ENCODE results near the gene ASB15. TPM values are rescaled to one million over a fixed set of nuclear protein-coding genes. Genes with fewer than 3 reads are reported as not detected.
A peak's percentile ranks its signal among the peaks of the same experiment; 100 is the strongest.

Gene ASB15
- total and polyA plus RNA-seq, 7 experiments from 2014 or later: 0.07 to 0.15 TPM; not detected in 5

GRCh38 chr7:123557398-123558288, 44.0 kb upstream of the ASB15 start, which contains the start of gene NDUFA5:
Gene NDUFA5, minus strand, starts transcription at chr7:123557818. Its CDS starts 23 bp downstream, at chr7:123557795.
- Histone ChIP-seq H3K27me3 (ENCODE audit: control insufficient read depth in 2 of 2, insufficient read depth in 2 of 2, low read length in 2 of 2) (no peaks in the 10 kb centered on the region), H3K4me1 (ENCODE audit: control insufficient read depth in 2 of 2, insufficient read depth in 2 of 2, low read length in 2 of 2) (peaks cover 13 to 15% of the 10 kb centered on the region in 2 donors), H3K36me3 (ENCODE audit: control insufficient read depth in 2 of 3, insufficient read depth in 3 of 3, low read length in 3 of 3) (peaks cover 0 to 4% (median 0%) of the 10 kb centered on the region in 3 experiments), H3K9me3 (ENCODE audit: control insufficient read depth in 2 of 3, low read length in 3 of 3) (no peaks in the 10 kb centered on the region), H3K4me3 (ENCODE audit: low read length) (peak within 1 kb of the TSS; percentile 95), H3K27ac (ENCODE audit: low read depth, low read length) (peak within 1 kb of the TSS; percentile 90)
- Mint-ChIP-seq H3K4me1 (peaks cover 3 to 16% (median 12%) of the 10 kb centered on the region in 7 donors), H3K4me3 (no peak within 1 kb of the TSS), H3K27ac (no peak within 1 kb of the TSS), H3K27me3 (peaks cover 0 to 6% (median 5%) of the 10 kb centered on the region in 5 donors), H3K36me3 (peaks cover 4 to 12% (median 9%) of the 10 kb centered on the region in 5 donors), H3K9me3 (no peaks in the 10 kb centered on the region)
- ATAC-seq (peak; percentile 100), DNase-seq (peak; percentile 78 to 99 (median 98))
- intact Hi-C loops (cut with micrococcal nuclease): loop anchor here (1.0 kb wide), 4 partner anchors 22 to 1372 kb away; partner anchors contain the start of genes POT1 (in 2 of the 2), WASL (in 2 of the 2) and IQUB (in 1 of the 2)
- CTCF ChIA-PET: interaction anchor here (0.8 to 1.2 kb wide), 3 partner anchors 18 to 63 kb away, joined by 3 read pairs; no protein-coding TSS in a partner anchor
- POLR2A ChIA-PET: interaction anchor here (0.8 to 2.6 kb wide), 7 partner anchors 8 to 191 kb away, joined by 3 to 21 read pairs (median 4); partner anchors contain the start of genes IQUB and WASL

DNA sequence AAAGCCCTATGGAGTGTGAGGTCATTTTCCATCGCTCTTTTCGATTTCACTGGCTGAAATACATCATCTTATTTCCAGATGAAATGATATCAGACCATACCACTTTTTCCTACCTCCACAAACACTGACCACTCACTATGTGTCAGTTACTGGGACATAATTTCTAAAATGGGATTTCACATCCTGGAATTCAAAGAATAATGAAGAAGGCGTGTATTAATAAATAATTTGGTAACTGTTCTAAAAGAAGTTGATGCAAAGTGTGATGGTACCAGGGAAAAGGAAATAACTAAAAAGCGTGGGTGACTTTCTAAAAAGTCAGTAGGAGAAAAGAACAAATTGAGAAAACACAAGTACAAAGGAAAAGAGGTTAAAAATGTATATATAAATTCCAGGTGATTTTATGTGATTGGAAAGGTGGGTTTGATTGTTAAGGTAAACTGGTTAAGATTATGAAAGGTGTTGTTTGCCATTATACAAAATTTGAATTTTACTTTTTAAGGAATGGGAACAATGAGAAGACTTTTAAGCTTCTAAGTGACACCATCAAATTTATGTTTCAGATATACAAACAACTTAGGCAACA, 43.2 kb upstream of the ASB15 start:
- Mint-ChIP-seq H3K4me1 (peaks cover 3 to 9% (median 5%) of the 10 kb centered on the region in 7 donors), H3K36me3 (peaks cover 0 to 5% (median 3%) of the 10 kb centered on the region in 5 donors), H3K27ac (peak overlapping the region in 1 of 9 donors; percentile 3), H3K4me3 (no peak overlapping the region), H3K9me3 (no peaks in the 10 kb centered on the region), H3K27me3 (peaks cover 0 to 6% (median 5%) of the 10 kb centered on the region in 5 donors)
- H3K36me3 ChIP-seq (ENCODE audit: control insufficient read depth in 2 of 3, insufficient read depth in 3 of 3, low read length in 3 of 3): no peaks in the 10 kb centered on the region
- intact Hi-C loops (cut with micrococcal nuclease): no loop called here
- ChIA-PET CTCF (interaction anchor here (0.8 to 0.9 kb wide), 2 partner anchors 19 to 64 kb away, joined by 3 read pairs; no protein-coding TSS in a partner anchor), POLR2A (interaction anchor here (0.8 to 2.6 kb wide), 7 partner anchors 9 to 191 kb away, joined by 3 to 21 read pairs (median 4); partner anchors contain the start of genes IQUB and WASL)
- ATAC-seq: no peak
- H3K4me1 ChIP-seq (ENCODE audit: control insufficient read depth in 2 of 2, insufficient read depth in 2 of 2, low read length in 2 of 2): peaks cover 13 to 15% of the 10 kb centered on the region in 2 donors
- DNase-seq: no peak
- peak overlapping the region; percentile 95 for H3K4me3 ChIP-seq (ENCODE audit: low read length)
- H3K27ac ChIP-seq (ENCODE audit: low read depth, low read length): peak overlapping the region; percentile 90
- H3K27me3 ChIP-seq (ENCODE audit: control insufficient read depth in 2 of 2, insufficient read depth in 2 of 2, low read length in 2 of 2): no peaks in the 10 kb centered on the region
- H3K9me3 ChIP-seq (ENCODE audit: control insufficient read depth in 2 of 3, low read length in 3 of 3): no peaks in the 10 kb centered on the region

DNA sequence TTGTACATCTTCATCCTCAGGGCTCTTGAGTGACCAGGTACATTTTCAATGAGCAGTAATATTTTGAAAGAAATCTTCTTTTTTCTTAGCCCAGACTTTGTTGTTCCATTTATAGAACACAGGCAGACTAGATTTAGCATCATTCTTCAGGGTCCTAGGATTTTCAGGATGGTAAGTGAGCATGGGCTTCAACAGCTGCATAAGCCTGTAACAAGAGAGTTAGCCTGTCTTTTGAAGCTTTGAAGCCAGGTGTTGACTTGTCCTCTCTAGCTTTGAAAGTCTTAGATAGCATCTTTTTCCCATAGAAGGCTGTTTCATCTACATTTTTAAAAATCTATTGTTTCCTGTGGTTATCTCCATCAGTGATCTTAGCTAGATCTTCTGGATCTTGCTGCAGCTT, 39.5 kb upstream of the ASB15 start:
- intact Hi-C loops (cut with micrococcal nuclease): no loop called here
- H3K9me3 ChIP-seq (ENCODE audit: control insufficient read depth in 2 of 3, low read length in 3 of 3): no peaks in the 10 kb centered on the region
- no peaks in the 10 kb centered on the region for H3K27me3 ChIP-seq (ENCODE audit: control insufficient read depth in 2 of 2, insufficient read depth in 2 of 2, low read length in 2 of 2)
- peaks cover 0 to 12% (median 6%) of the 10 kb centered on the region in 5 donors for H3K27me3 Mint-ChIP-seq
- H3K27ac Mint-ChIP-seq: no peak overlapping the region
- H3K36me3 Mint-ChIP-seq: peaks cover 0 to 3% (median 0%) of the 10 kb centered on the region in 5 donors
- no peak overlapping the region for H3K4me3 Mint-ChIP-seq
- no peaks in the 10 kb centered on the region for H3K9me3 Mint-ChIP-seq
- H3K4me1 ChIP-seq (ENCODE audit: control insufficient read depth in 2 of 2, insufficient read depth in 2 of 2, low read length in 2 of 2): peaks cover 0 to 3% of the 10 kb centered on the region in 2 donors
- ChIA-PET CTCF (interaction anchor here (0.5 to 0.6 kb wide), 2 partner anchors 24 to 48 kb away, joined by 3 read pairs; no protein-coding TSS in a partner anchor), POLR2A (no interaction called here)
- no peaks in the 10 kb centered on the region for H3K36me3 ChIP-seq (ENCODE audit: control insufficient read depth in 2 of 3, insufficient read depth in 3 of 3, low read length in 3 of 3)
- H3K4me3 ChIP-seq (ENCODE audit: low read length): no peak overlapping the region
- ATAC-seq (no peak), DNase-seq (no peak)
- H3K27ac ChIP-seq (ENCODE audit: low read depth, low read length): no peak overlapping the region
- peaks cover 0 to 5% (median 0%) of the 10 kb centered on the region in 7 donors for H3K4me1 Mint-ChIP-seq

- Mint-ChIP-seq H3K4me1 (peaks cover 0 to 4% (median 0%) of the 10 kb centered on the region in 7 donors), H3K27me3 (peaks cover 0 to 7% (median 4%) of the 10 kb centered on the region in 5 donors), H3K27ac (no peak overlapping the region), H3K36me3 (no peaks in the 10 kb centered on the region), H3K9me3 (no peaks in the 10 kb centered on the region), H3K4me3 (no peak overlapping the region)
- Histone ChIP-seq H3K36me3 (ENCODE audit: control insufficient read depth in 2 of 3, insufficient read depth in 3 of 3, low read length in 3 of 3) (no peaks in the 10 kb centered on the region), H3K4me1 (ENCODE audit: control insufficient read depth in 2 of 2, insufficient read depth in 2 of 2, low read length in 2 of 2) (no peaks in the 10 kb centered on the region), H3K27ac (ENCODE audit: low read depth, low read length) (no peak overlapping the region), H3K27me3 (ENCODE audit: control insufficient read depth in 2 of 2, insufficient read depth in 2 of 2, low read length in 2 of 2) (no peaks in the 10 kb centered on the region), H3K4me3 (ENCODE audit: low read length) (no peak overlapping the region), H3K9me3 (ENCODE audit: control insufficient read depth in 2 of 3, low read length in 3 of 3) (no peaks in the 10 kb centered on the region)
- ATAC-seq (peak; percentile 10), DNase-seq (no peak)
- ChIA-PET POLR2A (no interaction called here), CTCF (no interaction called here)
- intact Hi-C loops (cut with micrococcal nuclease): no loop called here
Measured at GRCh38 chr7:123569352-123570010, 32.1 kb upstream of the ASB15 start.

DNA sequence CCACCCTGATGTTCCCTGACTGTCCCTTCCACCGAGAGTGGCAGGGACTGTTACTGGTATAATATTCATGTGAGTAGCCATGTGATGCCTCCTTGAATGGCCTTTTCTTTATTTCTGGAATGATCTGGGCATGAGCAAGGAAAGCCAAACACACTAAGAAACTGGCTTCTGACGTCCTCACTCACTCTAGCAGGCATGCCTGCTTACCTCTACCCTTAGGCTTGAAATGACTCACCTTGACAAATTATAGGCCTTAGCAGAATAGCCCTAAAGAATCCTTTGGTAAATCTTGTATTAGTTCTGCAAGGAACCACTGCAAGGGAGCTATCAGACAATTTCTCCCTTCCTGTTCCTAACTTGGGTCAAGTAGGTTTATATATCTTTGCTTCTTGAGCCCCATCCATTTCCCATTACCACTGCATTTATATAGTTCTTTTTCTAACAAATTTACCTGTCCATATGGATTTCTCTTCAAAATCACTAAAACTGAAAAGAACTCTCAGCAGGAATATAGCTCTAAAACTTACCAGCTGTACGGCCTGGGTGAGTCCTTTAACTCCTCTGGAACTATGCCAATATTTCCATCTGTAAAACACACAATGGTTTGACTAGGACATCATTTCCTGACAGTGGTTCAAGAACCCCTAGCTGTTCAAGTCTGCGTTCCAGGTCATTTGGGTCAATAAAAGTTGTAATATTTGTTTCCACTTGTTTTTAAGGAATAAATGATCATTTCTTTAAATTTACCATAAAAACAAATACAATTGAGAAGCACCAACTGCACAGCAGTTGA, 31.0 kb upstream of the ASB15 start:
- Histone ChIP-seq H3K4me3 (ENCODE audit: low read length) (no peak overlapping the region), H3K4me1 (ENCODE audit: control insufficient read depth in 2 of 2, insufficient read depth in 2 of 2, low read length in 2 of 2) (no peaks in the 10 kb centered on the region), H3K27ac (ENCODE audit: low read depth, low read length) (no peak overlapping the region), H3K36me3 (ENCODE audit: control insufficient read depth in 2 of 3, insufficient read depth in 3 of 3, low read length in 3 of 3) (no peaks in the 10 kb centered on the region), H3K27me3 (ENCODE audit: control insufficient read depth in 2 of 2, insufficient read depth in 2 of 2, low read length in 2 of 2) (no peaks in the 10 kb centered on the region), H3K9me3 (ENCODE audit: control insufficient read depth in 2 of 3, low read length in 3 of 3) (no peaks in the 10 kb centered on the region)
- Mint-ChIP-seq H3K9me3 (no peaks in the 10 kb centered on the region), H3K27me3 (peaks cover 0 to 13% (median 3%) of the 10 kb centered on the region in 5 donors), H3K4me1 (peaks cover 0 to 4% (median 0%) of the 10 kb centered on the region in 7 donors), H3K27ac (no peak overlapping the region), H3K4me3 (no peak overlapping the region), H3K36me3 (no peaks in the 10 kb centered on the region)
- POLR2A ChIA-PET: no interaction called here
- intact Hi-C loops (cut with micrococcal nuclease): no loop called here
- CTCF ChIA-PET: no interaction called here
- DNase-seq (no peak), ATAC-seq (no peak)

Measured in naive thymus-derived CD4-positive, alpha-beta T cell (primary cell).